ENCODE results near the gene ANKRD34A.

ANKRD34A gene

DNA sequence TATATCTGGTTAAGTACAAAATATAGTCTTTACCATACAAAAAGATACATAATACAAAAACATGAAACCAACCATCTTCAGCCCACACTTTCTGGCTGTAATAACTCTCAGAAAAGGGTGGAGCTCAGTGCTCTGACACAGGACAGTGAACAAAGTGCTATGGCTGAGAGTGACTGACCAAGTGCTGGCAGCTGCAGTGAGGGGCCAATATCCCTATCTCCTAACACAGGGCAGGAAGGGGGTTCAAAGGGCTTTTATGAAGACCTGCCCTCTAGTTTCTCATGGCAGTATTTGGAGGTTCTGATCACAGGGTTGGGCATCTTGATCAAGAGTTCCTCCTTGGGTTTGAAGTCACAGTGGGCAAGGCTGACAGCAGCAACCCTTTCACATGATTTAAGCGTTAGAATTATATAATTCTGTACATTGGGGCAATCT is 28.1 kb upstream of the ANKRD34A start:
- Mint-ChIP-seq H3K4me1 (peaks cover 49% of the 10 kb centered on the region), H3K27ac (peak overlapping the region; percentile 66 to 97 (median 95)), H3K36me3 (ENCODE audit: low read depth) (peaks cover 59% of the 10 kb centered on the region), H3K9me3 (no peaks in the 10 kb centered on the region), H3K27me3 (ENCODE audit: low read depth) (no peaks in the 10 kb centered on the region), H3K4me3 (peak overlapping the region; percentile 90 to 96 (median 94))
- TF ChIP-seq, protein P1, sequence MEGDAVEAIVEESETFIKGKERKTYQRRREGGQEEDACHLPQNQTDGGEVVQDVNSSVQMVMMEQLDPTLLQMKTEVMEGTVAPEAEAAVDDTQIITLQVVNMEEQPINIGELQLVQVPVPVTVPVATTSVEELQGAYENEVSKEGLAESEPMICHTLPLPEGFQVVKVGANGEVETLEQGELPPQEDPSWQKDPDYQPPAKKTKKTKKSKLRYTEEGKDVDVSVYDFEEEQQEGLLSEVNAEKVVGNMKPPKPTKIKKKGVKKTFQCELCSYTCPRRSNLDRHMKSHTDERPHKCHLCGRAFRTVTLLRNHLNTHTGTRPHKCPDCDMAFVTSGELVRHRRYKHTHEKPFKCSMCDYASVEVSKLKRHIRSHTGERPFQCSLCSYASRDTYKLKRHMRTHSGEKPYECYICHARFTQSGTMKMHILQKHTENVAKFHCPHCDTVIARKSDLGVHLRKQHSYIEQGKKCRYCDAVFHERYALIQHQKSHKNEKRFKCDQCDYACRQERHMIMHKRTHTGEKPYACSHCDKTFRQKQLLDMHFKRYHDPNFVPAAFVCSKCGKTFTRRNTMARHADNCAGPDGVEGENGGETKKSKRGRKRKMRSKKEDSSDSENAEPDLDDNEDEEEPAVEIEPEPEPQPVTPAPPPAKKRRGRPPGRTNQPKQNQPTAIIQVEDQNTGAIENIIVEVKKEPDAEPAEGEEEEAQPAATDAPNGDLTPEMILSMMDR (IDR thresholded peaks at IDR 0.05; ENCODE audit: unreplicated experiment in 3 of 3), result no peak

DNA sequence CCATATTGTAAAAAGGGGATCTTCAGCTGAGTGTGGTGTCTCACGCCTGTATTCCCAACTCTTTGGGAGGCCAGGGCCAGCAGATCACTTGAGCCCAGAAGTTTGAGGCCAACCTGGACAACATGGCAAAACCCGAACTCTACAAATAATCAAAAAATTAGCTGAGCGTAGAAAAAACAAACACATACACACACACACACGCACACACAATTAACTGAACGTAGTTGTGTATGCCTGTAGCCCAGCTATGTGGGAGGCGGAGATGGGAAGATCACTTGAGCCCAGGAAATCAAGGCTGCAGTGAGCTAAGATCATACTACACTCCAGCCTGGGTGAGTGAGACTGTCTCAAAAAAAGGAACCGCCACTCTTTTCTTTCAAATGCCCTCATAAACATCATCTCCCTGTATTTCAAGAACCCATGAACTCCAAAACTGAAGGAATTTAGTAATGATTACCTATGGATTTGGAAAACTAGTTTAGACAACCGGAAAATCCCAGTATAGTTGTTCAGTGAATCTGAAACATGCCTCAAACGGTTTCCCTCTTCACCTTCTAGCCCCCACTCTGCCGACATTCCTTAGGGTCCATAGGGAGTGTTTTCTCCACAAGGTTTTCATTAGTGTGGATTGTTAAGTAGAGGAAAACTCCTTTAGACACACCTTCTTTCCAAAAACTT is 27.5 kb upstream of the ANKRD34A start:
- TF ChIP-seq, protein P1 (IDR thresholded peaks at IDR 0.05; ENCODE audit: unreplicated experiment in 3 of 3), result no peak
- Mint-ChIP-seq H3K27ac (peak overlapping the region; percentile 86 to 97 (median 95)), H3K4me3 (peak overlapping the region; percentile 90 to 96 (median 94)), H3K4me1 (peaks cover 45% of the 10 kb centered on the region), H3K36me3 (ENCODE audit: low read depth) (peaks cover 59% of the 10 kb centered on the region), H3K9me3 (no peaks in the 10 kb centered on the region), H3K27me3 (ENCODE audit: low read depth) (no peaks in the 10 kb centered on the region)

DNA sequence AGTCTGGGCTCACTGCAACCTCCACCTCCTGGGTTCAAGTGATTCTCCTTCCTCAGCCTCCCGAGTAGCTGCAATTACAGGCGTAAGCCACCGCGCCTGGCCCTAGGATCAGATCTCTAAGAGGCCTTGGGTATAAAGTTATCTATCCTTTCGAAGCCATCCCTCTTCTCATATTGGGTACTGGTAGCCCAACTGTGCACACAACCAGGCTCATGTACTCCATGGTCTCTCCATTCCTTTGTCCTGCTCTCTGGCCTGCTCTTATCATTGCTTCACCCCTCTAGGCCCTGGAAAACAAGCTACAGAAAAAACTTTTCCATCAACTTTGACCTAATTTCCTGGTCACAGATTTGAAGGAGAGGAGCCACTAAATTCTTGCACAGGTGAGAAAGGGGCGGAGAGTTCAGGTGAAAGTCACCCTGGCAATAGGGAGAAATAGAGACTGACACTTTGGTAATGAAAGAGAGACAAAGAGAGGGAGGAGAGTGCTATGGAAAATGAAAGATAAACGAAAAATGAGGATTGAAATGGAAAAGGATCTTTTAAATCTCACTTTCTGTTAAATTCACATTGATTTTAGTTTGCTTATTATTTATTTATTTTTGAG is 26.0 kb upstream of the ANKRD34A start:
- H3K27me3 Mint-ChIP-seq (ENCODE audit: low read depth), result no peaks in the 10 kb centered on the region
- peaks cover 56% of the 10 kb centered on the region for H3K4me1 Mint-ChIP-seq
- TF ChIP-seq, protein P1 (IDR thresholded peaks at IDR 0.05; ENCODE audit: unreplicated experiment in 3 of 3), result no peak
- H3K36me3 Mint-ChIP-seq (ENCODE audit: low read depth), result peaks cover 47% of the 10 kb centered on the region
- H3K9me3 Mint-ChIP-seq, result no peaks in the 10 kb centered on the region
- peak overlapping the region; percentile 56 to 96 (median 68) for H3K4me3 Mint-ChIP-seq
- peak overlapping the region; percentile 86 to 97 (median 95) for H3K27ac Mint-ChIP-seq

DNA sequence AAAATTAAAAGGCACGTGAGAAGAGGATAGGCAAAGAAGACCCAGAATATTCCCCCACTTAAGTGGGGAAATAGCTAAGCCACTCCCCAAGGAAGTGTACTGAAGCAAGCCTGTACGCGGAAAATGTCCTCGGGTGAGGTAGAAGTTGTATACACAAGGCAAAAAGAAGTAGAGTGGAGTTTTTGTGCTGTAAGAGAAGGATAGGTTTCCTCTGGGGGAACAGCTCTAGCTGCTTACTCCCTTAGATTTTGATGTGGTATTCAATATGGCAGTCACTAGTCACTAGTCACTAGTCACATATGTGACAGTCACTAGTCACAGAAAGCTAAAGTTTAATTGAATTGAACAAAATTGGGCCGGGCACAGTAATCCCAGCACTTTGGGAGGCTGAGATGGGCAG is 24.4 kb upstream of the ANKRD34A start:
- TF ChIP-seq, protein P1 (IDR thresholded peaks at IDR 0.05; ENCODE audit: unreplicated experiment in 3 of 3), result no peak
- Mint-ChIP-seq H3K4me3 (peak overlapping the region in 2 of 3 experiments; percentile 3 to 19), H3K27ac (peak overlapping the region; percentile 11 to 61 (median 29)), H3K27me3 (ENCODE audit: low read depth) (no peaks in the 10 kb centered on the region), H3K36me3 (ENCODE audit: low read depth) (peaks cover 31% of the 10 kb centered on the region), H3K9me3 (no peaks in the 10 kb centered on the region), H3K4me1 (peaks cover 64% of the 10 kb centered on the region)

DNA sequence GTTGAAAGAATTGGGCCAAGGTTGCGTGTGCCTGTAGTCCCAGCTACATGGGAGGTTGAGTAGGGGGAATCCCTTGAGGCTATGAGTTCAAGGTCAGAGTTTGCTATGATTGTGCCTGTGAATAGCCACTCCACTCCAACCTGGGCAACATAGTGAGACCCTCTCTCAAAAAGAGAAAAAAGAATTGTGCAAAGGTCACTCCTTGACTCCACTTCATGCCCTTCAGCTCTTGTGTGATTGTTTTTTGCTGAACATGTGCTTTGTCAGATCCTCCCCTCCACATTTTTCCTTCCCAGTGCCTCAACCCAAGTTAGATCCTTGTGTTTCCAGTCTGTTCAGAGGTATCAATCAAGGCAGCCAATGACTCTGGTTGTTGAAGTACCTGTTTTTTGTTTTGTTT is 23.6 kb upstream of the ANKRD34A start:
- no peaks in the 10 kb centered on the region for H3K9me3 Mint-ChIP-seq
- TF ChIP-seq, protein P1 (IDR thresholded peaks at IDR 0.05; ENCODE audit: unreplicated experiment in 3 of 3), result no peak
- H3K4me1 Mint-ChIP-seq, result peaks cover 64% of the 10 kb centered on the region
- H3K27ac Mint-ChIP-seq, result peak overlapping the region in 2 of 3 experiments; percentile 73 to 76
- H3K27me3 Mint-ChIP-seq (ENCODE audit: low read depth), result no peaks in the 10 kb centered on the region
- H3K36me3 Mint-ChIP-seq (ENCODE audit: low read depth), result peaks cover 23% of the 10 kb centered on the region
- H3K4me3 Mint-ChIP-seq, result no peak overlapping the region

Measured in nephron (organoid).